Body of pancreas (tissue), 4 donors: Measurements from ENCODE around the gene BUD31.

Experiments
- CTCF ChIP-seq, 7 experiments: fragments of 450-650 bp in 4 of 7; fragments of 200-600 bp in 3 of 7; sonication (generic) in 3 of 7; IDR thresholded peaks; one replicate each; pipeline ENCODE4 v1.5.1; 2016 to 2019; ENCODE audit warnings: antibody characterized with exemption in 7 of 7
- POLR2A ChIP-seq, 3 donors: fragments of 450-650 bp; IDR thresholded peaks; one replicate each; pipeline ENCODE4 v1.6.1; 2016; ENCODE audit warnings: antibody characterized with exemption in 3 of 3, mild to moderate bottlenecking in 2 of 3

- no peak for TF ChIP-seq POLR2A (IDR thresholded peaks at IDR 0.05)
- no peak for TF ChIP-seq CTCF (IDR thresholded peaks at IDR 0.05)
These were observed 24.9 kb upstream of the BUD31 start for GRCh38 chr7:99383791-99384370.
